ENCODE results near the gene INPP5A.

Gene INPP5A

DNA sequence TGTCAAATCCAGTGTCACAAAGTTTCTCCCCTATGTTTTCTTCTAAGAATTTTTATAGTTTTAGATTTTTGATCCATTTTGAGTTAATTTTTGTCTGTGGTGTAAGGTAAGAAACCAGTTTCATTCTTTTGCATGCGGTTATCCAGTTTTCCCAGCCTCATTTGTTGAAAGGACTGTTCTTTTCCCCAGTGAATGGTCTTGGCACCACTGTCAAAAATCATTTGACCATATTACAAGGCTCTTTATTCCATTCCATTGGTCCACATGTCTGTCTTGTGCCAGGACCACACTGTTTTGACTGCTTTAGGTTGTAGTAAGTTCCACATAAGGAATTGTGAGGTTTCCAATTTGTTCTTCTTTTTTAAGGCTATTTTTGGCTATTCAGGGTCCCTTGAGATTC is 64.0 kb downstream of the INPP5A start:
- no peak for DNase-seq

DNA sequence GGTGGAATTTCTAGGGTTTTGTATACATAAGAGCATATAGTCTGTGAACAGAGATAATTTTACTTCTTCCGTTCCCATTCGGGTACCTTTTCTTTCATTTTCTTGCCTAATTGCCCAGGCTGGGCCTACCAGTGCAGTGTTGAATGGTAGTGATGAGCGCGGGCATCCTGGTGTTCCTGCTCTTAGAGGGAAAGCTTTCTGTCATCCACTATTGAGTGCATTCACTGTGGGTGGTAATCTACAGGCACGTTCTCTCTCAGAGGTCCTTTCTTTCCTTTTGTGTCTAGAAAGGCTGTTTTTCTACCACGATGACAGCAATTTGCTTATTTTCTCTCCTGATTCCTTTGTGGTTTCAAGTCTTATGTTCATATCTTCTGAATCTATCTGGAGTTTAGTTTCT is 65.0 kb downstream of the INPP5A start:
- no peak for DNase-seq

DNA sequence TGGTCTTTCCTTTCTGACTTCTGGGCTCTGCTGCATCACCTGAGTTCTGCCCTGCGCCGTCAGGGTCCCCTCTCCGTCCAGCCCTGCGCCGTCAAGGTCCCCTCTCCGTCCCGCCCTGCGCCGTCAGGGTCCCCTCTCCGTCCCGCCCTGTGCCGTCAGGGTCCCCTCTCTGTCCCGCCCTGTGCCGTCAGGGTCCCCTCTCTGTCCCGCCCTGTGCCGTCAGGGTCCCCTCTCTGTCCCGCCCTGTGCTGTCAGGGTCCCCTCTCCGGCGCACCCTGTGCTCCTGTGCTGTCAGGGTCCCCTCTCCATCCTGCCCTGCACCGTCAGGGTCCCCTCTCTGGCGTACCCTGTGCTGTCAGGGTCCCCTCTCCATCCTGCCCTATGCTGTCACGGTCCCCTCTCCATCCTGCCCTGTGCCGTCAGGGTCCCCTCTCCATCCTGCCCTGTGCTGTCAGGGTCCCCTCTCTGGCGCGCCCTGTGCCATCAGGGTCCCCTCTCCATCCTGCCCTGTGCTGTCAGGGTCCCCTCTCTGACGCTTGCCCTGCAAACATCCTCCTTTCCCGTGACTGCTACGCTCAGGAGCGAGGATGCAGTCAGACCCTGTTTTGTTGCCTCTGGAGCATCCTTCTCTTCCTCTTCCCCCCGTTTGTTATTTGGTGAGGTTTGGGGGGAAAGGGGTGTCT is 66.4 kb downstream of the INPP5A start:
- no peak for DNase-seq

DNA sequence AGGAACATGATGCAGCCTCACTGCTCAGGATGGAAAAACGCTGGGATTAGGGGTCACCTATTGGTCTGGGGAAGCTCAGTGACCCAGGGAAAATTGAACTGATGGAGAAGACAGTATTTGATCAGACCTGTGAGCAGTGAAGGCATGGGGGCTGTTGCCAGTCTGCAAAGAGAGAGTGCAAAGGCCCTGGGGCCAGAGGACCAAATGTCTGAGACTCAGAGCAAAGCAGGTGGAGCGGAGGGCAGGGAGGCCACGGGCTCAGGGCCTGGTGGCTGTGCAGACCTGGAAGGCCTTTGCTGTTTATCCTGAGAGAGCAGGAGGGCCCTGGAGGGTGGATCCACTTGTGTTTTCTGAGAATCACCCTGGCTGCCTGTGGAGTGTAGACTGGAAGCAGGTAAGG is 67.1 kb downstream of the INPP5A start:
- DNase-seq, result no peak

DNA sequence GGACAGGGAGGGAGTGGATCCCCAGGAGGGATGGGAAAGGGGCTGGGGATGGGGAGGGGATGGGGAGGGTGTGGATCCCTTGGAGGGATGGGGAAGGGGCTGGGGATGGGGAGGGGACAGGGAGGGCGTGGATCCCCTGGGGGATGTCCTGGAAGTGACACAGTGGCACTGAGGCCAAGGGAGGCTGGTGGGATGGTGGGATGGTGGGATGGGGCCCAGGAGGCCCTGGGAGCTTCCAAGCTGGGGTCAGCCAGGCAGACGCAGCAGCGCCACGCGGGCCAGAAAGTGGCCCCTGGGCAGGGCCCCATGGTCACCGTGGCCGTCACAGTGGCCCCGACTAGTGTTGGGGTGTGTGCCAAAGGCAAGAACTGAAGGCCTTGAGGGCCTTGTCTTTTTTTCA is 67.8 kb downstream of the INPP5A start:
- no peak for DNase-seq

DNA sequence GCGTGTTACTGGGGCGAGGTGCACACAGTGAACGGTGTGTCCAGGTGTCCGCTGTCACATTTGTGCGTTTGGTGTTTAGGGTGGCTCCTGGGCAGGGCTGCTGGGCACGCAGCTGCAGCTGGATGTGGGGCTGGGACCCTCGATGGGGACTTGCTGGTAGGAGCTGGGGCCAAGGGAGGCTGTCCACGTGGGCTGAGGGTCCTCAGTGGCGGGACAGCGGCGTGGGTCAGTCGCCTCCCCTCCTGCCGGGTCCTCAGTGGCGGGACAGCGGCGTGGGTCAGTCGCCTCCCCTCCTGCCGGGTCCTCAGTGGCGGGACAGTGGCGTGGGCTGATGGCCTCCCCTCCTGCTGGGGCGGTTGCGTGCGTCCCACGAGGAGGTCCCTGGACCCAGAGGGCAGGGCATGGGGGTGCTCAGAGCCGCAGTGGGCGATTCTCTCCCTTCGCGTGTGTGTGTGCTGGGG is 68.5 kb downstream of the INPP5A start:
- no peak for DNase-seq

DNA sequence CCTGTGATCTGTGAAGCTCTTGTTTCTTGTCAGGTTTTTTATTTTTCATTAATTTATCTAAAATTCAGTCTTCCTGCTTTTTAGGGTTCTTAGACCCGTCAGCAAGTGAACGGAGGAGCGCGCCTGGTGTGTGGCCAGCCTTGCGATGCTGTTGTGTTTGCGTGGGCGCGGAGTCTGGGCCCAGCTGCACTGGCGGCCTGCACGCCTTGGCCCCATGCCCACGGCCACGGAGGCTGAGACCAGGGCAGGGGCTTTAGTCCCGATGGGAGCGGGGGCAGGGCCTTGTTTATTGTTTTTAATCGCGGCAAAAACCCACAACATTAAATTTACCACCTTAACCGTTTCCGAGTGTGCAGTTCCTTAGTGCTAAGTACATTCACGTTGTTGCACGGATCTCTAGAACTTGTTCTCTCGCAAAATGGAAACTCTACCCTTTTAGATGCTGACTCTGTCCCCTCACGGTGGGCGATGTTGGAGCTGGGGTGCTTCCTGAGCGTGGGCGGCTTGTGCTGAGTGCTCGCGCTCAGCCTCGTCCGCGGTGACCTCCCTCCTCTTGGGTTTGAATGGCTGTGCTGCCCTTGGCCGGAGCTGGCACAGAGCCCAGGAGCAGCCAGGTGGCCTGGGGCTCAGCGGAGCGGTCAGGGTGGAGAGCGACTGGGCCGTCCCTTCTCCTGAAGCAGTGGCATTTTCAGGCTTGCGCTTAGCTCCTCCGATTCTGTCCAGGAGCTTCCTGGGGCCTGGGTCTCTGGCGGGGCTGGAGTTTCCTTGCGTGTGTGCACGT is 69.1 kb downstream of the INPP5A start:
- DNase-seq, result no peak

DNA sequence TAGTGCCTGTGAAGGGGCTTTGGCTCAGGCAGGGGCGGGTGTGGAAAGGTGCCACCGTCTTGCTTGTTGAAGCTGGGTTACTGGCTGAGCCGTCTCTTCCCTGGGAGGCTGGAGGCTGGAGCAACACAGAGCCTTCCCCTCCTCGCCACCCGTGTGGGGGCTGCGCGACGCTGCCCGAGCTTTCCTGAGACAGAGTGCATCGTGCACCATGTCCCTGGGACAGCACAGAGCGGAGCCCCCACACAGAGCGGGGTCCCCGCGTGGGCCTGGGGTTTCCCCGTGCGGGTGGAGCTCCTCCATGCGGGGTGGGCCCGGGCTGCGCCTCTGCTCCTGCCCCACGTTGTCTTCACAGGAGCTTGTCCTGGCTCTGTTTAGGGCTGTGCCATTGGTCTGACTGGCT is 69.9 kb downstream of the INPP5A start:
- no peak for DNase-seq

DNA sequence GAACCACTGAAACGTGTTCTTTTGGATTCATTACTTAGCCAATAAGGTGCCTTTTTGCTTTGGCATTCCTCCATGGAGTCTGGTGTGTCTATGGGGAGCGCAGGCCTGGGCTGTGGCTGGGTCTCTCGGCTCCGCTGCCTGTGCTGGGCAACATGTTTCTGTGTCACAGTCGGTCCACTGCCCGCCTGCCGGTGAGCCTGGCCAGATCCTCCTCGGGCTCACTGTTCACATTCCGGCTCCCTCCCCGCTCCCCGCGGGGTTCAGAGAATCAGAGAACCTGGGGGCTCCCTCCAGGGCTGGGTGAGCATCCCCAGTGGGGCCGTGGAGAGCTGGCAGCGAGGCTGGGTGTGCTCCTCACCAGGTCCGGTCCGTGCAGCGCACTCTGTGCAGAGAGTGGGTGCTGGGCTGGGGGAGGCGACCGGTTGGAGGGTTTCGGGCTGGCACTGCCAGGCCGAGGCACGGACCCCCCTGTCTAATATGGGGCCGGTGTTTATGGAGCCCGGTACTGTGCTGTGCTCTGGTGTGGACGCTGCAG is 70.4 kb downstream of the INPP5A start:
- no peak for DNase-seq

DNA sequence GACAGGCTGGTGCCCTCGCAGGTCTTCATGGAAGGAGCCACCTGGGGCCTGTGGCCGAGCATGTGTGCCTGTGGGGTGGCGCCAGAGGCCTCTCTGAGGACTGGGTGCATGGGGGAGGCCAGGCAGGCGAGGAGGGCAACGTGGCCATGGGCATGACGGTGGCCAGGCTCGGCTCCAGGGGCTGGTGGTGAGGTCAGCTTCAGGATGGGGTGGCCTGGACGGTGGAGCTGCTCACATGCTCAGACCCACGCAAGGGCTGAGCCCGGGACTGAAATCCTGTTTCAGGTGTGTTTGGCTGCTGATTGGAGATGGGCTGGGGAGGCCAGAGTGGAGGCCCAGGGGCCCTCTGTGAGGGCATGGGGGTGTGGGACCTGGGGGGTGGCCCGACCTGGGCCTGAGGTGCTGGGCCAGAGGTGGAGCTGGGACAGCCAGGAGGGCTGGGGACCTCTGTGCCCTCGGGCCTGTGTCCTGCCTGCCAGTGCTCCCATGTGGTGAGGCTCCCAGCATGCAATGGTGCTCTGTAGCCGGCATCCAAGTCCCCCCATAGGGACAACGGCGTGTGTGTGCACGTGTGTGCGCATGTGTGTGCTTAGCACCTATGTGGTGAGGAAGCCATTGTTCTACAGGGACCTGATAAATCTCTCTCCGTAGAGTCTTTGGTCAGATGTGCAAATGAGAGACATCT is 71.1 kb downstream of the INPP5A start:
- no peak for DNase-seq

DNA sequence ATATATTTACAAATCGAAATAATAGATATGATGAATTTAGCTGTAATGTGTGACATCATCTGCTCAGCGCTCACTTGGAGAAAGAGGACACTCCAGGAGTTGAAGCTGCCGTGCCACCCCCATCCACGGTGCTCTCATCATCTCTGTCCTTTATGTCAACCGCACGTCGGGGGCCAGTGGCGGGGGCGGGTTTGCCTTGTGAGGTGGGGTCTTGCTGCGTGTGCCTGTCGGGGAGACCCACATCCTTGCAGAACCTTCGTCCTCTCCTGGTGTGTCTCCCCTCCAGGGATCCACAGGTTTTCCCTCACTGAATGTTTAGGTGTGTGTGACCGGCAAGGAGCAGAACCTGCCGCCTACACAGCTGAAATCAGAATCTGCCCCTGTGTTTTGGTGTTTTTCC is 71.6 kb downstream of the INPP5A start:
- DNase-seq, result no peak

DNA sequence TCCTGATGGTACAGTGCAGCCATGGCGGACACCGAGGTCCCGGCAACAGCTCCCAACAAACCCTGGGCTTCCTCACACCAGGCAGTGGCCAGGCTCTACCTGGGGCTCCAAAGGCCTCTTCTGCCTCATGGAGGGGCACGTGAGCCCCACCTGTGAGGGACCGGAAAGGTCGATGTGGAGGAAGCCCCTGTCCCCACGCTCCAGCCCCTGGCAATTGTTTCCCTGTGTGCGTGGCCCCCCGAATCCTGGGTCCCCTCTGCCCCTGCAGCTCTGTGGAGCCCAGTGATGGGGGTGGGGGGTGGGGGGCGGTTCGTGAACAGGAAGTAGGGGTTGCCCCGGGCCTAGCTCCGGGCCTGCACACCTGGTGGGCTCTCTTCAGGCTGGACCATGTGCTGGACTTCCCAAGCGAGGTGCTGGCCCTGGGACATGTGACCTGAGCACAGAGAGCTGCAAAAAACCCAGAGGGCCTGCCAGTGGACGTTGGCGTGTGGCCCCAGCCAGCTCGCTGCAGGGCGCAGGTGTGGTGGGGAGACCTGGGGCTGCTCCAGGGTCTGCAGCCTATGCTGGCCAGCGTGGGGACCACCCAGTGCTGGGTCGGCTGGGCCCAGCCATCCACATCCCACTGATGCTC is 72.6 kb downstream of the INPP5A start:
- no peak for DNase-seq

DNA sequence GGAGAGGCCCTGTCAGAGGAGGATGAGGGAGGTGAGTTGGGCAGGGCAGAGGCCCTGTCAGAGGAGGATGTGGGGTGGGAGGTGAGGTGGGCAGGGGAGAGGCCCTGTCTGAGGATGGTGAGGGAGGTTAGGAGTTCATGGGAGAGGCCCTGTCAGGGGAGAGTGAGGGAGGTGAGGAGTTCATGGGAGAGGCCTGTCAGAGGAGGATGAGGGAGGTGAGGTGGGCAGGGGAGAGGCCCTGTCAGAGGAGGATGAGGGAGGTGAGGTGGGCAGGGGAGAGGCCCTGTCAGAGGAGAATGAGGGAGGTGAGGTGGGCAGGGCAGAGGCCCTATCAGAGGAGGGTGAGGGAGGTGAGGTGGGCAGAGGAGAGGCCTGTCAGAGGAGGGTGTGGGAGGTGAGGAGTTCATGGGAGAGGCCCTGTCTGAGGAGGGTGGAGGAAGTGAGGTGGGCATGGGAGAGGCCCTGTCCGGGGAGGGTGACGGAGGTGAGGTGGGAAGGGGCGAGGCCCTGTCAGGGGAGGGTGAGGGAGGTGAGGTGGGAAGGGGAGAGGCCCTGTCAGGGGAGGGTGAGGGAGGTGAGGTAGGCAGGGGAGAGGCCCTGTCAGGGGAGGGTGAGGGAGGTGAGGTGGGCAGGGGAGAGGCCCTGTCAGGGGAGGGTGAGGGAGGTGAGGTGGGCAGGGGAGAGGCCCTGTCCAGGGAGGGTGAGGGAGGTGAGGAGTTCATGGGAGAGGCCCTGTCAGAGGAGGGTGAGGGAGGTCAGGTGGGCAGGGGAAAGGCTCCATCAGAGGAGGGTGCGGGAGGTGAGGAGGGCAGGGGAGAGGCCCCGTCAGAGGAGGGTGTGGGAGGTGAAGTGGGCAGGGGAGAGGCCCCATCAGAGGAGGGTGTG is 73.7 kb downstream of the INPP5A start:
- no peak for DNase-seq

DNA sequence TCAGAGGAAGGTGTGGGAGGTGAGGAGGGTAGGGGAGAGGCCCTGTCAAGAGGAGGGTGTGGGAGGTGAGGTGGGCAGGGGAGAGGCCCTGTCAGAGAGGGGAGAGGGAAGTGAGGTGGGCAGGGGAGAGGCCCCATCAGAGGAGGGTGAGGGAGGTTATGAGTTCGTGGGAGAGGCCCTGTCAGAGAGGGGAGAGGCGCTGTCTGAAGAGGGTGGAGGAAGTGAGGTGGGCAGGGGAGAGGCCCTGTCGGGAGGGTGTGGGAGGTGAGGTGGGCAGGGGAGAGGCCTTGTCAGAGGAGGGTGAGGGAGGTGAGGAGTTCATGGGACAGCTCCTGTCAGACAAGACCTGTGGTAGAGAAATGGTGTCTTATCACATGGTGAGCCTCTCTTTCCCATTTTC is 74.4 kb downstream of the INPP5A start:
- no peak for DNase-seq

DNA sequence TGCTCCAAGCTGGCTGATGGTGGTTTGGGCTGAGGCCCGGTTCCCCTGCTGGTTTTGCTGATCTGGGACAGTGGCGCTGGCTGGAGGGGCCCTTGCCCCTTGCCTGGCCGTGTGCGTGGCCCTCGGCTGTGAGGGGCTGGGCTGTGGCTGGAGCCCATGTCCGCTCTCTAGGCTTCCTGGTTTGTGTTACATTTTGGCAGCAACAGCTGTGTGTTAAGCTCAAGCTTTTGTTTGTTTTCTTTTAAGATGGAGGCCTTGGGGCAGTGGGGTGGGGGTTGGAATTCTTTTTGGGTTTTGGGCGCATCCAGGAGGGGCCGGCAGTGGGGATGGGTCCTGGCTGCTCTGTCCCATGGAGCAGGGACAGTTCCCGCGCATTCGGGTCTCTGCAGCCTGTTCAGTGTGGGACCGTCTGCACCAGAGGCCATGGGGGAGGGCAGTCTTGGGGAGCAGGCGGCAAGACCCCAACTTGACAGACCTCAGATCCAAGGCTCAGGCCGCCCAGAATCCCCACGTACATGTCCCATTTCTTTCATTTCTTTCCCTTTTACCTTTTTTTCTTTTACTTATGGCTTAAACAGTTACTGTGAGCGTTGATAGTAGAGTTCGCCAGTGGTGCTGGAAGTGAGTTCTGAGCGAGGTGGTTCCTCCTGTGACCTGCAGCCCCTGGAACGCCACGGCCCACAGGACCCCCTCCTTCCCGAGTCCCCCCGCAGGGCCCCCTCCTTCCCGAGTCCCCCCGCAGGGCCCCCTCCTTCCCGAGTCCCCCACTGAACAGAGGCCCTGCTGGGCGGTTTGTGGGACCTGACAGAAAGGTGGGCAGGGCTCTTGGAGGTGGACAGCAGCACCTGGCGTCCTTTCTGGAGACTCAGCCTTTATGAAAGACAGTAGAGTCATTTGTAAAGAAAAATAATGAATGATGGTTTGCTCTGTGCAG is 75.3 kb downstream of the INPP5A start:
- DNase-seq, result no peak

DNA sequence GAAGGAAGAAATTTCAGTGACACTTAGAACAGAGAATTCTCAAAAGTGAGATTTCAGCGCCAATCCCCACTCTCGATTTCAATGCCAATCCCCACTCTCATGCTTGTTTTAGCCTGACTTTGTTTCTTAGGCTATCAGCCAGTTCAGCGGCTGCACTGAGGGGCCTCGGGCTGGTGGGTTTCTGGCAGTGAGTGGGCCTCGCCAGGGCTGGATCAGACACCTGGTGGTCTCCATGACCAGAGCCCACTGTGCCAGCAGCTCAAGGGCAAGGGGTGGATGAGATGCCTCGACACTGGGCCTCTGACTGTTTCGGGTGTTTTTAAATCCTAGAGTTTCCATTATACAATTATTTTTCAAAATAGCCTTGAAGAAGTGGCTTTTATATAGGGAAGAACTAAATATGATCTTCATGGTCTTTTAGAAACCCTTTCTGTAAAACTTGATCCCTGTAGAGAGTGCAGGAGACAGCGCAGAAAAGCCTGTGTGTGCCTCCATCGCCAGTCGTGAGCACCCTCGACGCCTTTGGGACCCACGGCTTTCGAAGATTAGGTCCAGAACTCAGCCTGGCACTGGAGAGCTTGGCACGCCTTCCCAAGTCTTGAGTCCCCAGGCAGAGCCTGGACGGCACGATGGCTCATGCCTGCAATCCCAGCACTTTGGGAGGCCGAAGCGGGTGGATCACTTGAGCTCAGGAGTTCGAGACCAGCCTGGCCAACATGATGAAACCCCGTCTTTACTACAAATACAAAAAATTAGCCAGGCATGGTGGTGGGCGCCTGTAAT is 76.2 kb downstream of the INPP5A start:
- no peak for DNase-seq

DNA sequence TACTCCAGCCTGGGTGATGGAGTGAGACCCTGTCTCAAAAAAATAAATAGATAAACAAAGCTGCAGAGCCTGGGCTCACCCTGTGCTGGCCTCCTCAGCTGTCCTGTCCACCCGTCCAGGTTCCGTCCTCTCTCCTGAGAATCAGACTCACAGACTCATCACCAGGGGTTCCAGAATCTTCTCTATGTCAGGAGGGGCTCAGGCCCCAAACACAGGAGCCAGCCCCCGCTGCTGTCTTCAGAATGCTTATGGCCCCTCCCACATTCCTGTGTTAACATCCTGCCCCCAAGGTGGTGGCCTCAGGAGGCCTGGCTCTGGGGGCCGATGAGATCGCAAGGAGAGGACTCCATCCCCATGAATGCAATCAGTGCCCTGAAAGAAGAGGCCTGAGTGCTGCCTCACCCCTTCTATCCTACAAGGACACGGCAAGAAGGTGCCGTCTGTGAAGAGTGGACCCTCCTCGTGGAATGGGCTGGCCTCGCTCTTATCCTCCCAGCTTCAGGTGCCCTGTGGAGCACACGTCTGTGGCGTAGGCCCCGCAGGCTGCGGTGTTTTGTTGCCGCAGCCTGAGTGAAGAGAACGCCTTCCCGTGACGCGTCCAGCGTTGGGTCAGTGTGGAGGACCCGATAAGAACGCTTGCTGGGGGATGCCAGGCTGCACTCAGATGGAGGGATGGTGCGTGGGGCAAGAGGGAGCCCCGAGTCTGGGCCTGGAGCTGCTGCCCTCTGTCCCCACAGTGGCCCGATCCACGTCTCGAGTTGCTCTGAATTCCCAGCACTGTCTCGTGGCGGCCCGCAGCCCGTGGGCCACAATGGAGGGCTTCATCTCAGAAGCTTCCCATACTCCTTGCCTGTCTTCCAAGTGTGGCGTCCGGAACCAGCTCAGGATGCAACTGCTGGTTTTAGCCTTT is 77.1 kb downstream of the INPP5A start:
- DNase-seq, result no peak

DNA sequence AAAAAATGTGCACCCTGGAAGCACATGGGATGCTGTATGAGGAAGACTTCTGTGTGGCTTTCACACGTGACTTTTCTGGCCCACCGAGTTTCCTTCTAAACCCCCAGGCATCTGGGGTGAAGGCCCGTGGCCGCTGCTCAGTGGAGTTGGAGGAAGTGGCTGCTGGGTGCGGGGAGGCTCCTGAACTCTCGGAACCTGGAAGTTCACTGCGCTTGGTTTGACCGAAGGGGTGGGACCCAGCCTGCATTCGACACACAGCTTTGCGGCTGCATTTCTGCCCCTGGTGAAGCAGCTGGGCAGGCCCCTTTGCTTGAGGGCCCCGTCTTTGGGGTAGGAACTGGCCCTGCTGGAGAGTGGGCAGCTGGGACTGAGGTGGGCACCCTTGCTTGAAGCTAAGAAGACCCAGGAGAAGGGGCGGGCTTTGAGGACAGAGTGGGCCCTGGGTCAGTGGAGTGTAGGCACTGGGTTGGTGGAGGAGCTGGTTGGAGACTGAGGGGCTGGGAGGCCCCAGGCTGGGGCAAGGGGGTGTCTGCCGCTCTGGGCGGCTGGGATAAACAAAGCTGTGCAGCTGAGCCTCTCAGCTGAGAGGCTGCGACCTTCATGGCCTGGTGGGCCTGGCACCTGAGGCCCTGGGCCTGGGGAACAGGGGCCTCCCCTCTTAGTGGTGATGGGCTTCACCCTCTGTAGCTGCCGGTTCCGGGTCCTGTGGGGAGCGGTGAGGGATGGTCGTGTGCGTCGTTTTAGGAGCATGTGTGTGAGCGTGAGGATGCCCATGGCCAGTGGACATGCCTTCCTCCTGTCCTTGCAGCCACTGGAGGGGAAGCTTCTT is 78.0 kb downstream of the INPP5A start:
- DNase-seq, result no peak
